Adrenal gland (tissue), 5 donors: Measurements from ENCODE around the gene GAGE10.
"Not testable (repeated sequence)": the region's sequence is repeated elsewhere in the genome, so short reads cannot be mapped to it uniquely, and the experiment has no call there.

Experiments used
- CTCF ChIP-seq, 6 experiments: fragments of 450-650 bp in 4 of 6; fragments of 200-600 bp in 2 of 6; sonication (generic) in 1 of 6; IDR thresholded peaks; 1 replicate in 5 of 6; 2 replicates in 1 of 6; pipeline versions ENCODE4 v1.5.1 to v1.8.0; 2016 to 2021; ENCODE audit warnings: antibody characterized with exemption in 6 of 6, mild to moderate bottlenecking in 2 of 6, moderate library complexity in 1 of 6
- POLR2A ChIP-seq, 2 donors: fragments of 450-650 bp; IDR thresholded peaks; one replicate each; pipeline ENCODE4 v1.6.1; 2017; ENCODE audit warnings: antibody characterized with exemption in 2 of 2, mild to moderate bottlenecking in 2 of 2, moderate library complexity in 1 of 2
- donor health status: DM: no; HTN: no; CAD: no.

DNA sequence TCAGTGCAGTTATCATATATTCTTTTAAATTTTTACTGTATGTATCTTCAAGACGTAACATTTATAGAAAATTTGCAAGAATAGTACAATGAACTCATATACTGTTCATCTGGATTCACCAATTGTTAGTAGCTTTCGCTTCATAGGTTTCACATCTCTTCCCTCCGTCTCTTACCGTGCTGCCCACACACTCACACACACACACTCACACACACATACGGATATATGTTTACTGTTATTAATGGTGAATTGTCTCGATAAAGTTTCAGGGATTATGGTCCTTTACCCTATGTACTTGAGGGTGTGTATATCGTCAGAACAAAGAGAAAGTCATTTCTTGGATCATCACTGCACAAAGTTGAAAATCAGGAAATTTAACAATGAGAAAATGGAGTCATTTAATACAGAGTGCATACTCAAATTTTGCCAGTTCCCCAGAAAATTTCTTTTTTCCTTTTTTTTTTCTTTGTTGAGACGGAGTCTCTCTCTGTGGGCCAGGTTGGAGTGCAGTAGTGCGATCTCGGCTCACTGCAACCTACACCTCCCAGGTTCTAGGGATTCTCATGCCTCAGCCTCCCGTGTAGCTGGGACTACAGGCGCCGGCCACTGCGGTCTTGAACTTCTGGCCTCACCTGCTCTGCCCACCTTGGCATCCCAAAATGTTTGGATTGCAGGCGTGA is 41.2 kb downstream of the GAGE10 start:
- TF ChIP-seq CTCF, POLR2A (IDR thresholded peaks at IDR 0.05): not testable (repeated sequence)
